Measurements from ENCODE around the gene FAM110A. TPM values are rescaled to one million over a fixed set of nuclear protein-coding genes. Genes with fewer than 3 reads are reported as not detected.

The FAM110A gene
- total RNA-seq, 4 donors from 2014 or later, result 15.3 to 46.6 (median 27.1) TPM

DNA sequence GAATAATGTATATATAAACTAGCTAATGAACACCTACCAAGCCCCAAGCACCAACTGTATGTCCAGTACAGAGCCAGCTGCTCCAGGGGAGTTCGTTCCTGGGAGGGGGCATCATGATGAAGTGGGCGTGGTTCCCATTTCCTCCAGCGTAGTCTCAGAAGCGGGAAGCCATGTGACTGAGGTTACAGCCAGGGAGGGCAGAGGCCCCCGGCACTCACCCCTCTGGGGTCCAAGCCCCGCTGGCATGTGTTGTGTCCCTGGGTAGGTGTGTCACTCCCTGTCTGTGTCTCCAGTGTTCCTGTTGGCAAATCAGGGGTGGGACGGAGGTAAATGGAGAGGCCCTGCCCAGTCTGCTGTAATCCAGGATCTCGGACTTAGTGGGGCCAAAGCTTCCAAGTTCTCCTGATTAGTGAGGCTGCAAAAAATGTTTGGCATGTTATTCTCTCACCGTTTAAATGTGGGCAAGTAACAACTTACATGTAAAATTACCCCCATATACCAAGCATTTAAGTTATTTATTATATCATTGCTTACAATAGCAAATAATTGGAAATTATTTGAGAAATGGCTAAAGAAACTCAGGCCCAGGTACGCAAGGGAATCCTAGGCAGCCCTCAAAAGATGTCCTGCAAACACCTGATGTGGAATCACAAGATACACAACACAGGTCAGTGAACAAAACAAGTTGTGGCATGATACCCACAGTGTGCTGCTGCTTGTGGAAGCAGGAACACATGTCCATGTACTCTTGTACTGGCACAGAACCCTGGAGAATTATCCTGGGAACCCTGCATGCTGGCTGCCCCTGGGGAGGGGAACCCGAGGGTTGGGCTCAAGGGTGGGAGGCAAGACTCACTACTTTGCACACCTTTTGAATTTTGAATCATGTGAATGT lies 22.2 kb downstream of the FAM110A start:
- no peak overlapping the region for H3K4me3 ChIP-seq
- no peak for DNase-seq
- TF ChIP-seq POLR2A (IDR thresholded peaks at IDR 0.05), result no peak
- TF ChIP-seq, protein P1, sequence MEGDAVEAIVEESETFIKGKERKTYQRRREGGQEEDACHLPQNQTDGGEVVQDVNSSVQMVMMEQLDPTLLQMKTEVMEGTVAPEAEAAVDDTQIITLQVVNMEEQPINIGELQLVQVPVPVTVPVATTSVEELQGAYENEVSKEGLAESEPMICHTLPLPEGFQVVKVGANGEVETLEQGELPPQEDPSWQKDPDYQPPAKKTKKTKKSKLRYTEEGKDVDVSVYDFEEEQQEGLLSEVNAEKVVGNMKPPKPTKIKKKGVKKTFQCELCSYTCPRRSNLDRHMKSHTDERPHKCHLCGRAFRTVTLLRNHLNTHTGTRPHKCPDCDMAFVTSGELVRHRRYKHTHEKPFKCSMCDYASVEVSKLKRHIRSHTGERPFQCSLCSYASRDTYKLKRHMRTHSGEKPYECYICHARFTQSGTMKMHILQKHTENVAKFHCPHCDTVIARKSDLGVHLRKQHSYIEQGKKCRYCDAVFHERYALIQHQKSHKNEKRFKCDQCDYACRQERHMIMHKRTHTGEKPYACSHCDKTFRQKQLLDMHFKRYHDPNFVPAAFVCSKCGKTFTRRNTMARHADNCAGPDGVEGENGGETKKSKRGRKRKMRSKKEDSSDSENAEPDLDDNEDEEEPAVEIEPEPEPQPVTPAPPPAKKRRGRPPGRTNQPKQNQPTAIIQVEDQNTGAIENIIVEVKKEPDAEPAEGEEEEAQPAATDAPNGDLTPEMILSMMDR (IDR thresholded peaks at IDR 0.05), result no peak
- 28 to 37% methylated on average over 8 to 9 of the region's 11 CpGs for WGBS, 2 donors
- no peaks in the 10 kb centered on the region for H3K36me3 ChIP-seq
- peaks cover 6 to 83% (median 47%) of the 10 kb centered on the region in 3 donors for H3K4me1 ChIP-seq
- peak overlapping the region; percentile 58 to 77 (median 63) for H3K27ac ChIP-seq
- intact Hi-C loops (cut with DNase I), result no loop called here
- H3K9me3 ChIP-seq, result no peaks in the 10 kb centered on the region
- no peaks in the 10 kb centered on the region for H3K27me3 ChIP-seq

DNA sequence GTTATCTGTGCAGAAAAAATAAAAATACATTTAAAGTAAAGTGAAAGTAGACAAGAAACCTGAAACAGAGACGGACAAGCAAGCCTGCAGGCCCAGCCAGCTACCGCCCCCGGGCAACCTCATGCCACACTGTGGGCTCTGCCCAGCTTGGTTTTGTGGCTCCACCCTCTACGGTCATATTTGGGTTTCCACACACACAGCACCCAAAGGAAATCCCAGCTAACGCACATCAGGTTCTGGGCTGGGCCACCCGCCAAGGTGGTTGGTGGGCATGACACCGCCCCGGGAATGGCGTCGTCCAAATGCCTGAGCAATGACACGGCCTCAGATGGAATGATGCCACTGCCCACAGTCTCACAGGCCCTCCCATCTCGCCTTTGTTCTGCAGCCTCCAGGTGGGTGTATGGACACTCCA lies 22.9 kb downstream of the FAM110A start:
- Histone ChIP-seq H3K4me1 (peaks cover 8 to 88% (median 50%) of the 10 kb centered on the region in 3 donors), H3K4me3 (no peak overlapping the region), H3K27ac (peak overlapping the region in 3 of 4 donors; percentile 61 to 77 (median 65)), H3K9me3 (no peaks in the 10 kb centered on the region), H3K27me3 (no peaks in the 10 kb centered on the region), H3K36me3 (no peaks in the 10 kb centered on the region)
- TF ChIP-seq POLR2A (IDR thresholded peaks at IDR 0.05), result no peak
- TF ChIP-seq, protein P1 (IDR thresholded peaks at IDR 0.05), result no peak
- DNase-seq, result no peak
- intact Hi-C loops (cut with DNase I), result no loop called here
- whole genome bisulfite sequencing, 2 donors, result 28 to 39% methylated on average over 8 to 12 of the region's 12 CpGs

DNA sequence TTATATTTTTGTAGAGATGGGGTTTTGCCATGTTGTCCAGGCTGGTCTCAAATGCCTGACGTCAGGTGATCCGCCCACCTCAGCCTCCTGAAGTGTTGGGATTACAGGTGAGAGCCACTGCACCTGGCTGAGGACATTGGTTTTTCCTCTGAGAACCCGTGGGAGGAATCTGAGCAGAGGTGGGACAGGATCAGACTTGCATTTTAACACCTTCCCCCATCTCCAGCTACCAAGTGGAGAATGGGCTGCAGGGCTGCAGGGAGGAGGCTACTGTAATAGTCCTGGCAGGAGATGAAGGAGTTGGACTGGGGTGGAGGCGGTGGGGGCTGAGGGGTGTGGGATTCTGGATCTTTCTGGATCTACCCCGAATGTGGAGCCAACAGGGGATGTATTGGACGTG lies 24.5 kb downstream of the FAM110A start:
- H3K4me3 ChIP-seq, result no peak overlapping the region
- H3K27me3 ChIP-seq, result no peaks in the 10 kb centered on the region
- peaks cover 10 to 83% (median 52%) of the 10 kb centered on the region in 3 donors for H3K4me1 ChIP-seq
- H3K36me3 ChIP-seq, result no peaks in the 10 kb centered on the region
- 47 to 57% methylated on average over 3 to 6 of the region's 6 CpGs for WGBS, 2 donors
- peak overlapping the region in 3 of 4 donors; percentile 28 to 77 (median 37) for H3K27ac ChIP-seq
- TF ChIP-seq, protein P1 (IDR thresholded peaks at IDR 0.05), result no peak
- no peak for TF ChIP-seq POLR2A (IDR thresholded peaks at IDR 0.05)
- H3K9me3 ChIP-seq, result no peaks in the 10 kb centered on the region
- intact Hi-C loops (cut with DNase I), result no loop called here
- no peak for DNase-seq

DNA sequence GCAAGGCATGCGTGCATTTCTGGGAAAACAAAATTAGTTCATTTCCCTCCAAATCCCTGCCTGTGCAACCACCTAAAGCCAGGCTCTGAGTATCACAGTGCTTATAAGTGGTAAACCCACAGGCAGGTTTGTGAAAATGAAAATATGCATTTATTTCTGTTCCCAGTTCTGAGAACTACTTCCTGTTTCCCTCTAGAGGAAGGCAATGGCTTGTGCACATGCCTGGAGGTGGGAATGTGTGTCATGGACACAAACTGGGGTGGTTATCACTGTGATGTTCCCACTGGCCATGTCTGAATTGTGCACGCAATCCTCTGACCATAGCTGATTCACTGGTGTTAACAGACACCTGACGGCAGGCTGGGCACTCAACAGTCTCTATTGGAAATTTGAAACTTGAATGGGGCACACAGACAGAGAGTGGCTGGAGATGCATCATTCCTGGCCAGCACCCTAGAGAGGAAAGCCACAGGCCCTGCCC lies 26.3 kb downstream of the FAM110A start:
- Histone ChIP-seq H3K36me3 (no peaks in the 10 kb centered on the region), H3K27me3 (no peaks in the 10 kb centered on the region), H3K4me1 (peaks cover 10 to 71% (median 43%) of the 10 kb centered on the region in 3 donors), H3K4me3 (no peak overlapping the region), H3K27ac (peak overlapping the region; percentile 11 to 63 (median 58)), H3K9me3 (no peaks in the 10 kb centered on the region)
- no peak for DNase-seq
- 37 to 40% methylated on average over 3 of the region's 3 CpGs for WGBS, 2 donors
- intact Hi-C loops (cut with DNase I), result no loop called here
- no peak for TF ChIP-seq POLR2A (IDR thresholded peaks at IDR 0.05)
- TF ChIP-seq, protein P1 (IDR thresholded peaks at IDR 0.05), result peak in 1 of 6 experiments; percentile 24

DNA sequence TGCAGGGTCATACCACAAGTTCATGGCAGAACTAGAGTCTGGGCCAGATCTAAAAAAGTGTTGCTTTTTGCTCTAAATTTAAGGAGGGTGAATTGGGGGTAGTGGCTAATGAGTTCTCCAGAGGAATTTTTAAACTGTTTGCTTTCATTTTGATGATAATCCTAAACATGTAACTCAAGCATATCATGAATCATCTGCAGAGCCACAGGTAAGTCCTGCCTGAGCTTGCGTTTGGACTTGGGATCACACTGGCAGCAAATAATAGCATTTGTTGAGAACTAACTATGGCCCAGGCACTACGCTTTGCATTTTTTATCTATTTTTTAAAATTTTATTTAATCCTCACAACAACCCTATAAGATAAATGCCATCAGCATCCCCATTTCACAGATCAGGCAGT lies 27.4 kb downstream of the FAM110A start:
- Histone ChIP-seq H3K27ac (peak overlapping the region; percentile 11 to 63 (median 58)), H3K36me3 (no peaks in the 10 kb centered on the region), H3K9me3 (no peaks in the 10 kb centered on the region), H3K4me1 (peaks cover 10 to 60% (median 34%) of the 10 kb centered on the region in 3 donors), H3K4me3 (no peak overlapping the region), H3K27me3 (no peaks in the 10 kb centered on the region)
- WGBS, 2 donors, result 63 to 69% methylated on average over 2 of the region's 2 CpGs
- intact Hi-C loops (cut with DNase I), result no loop called here
- TF ChIP-seq POLR2A (IDR thresholded peaks at IDR 0.05), result no peak
- TF ChIP-seq, protein P1 (IDR thresholded peaks at IDR 0.05), result no peak
- no peak for DNase-seq
